COLO668 (cell line): ENCODE measurements around the gene CCDC51.
"Not testable (repeated sequence)": the region's sequence is repeated elsewhere in the genome, so short reads cannot be mapped to it uniquely, and the experiment has no call there.

Experiments
- DNase-seq: peaks from one replicate; lab custom pipeline; 2025; ENCODE audit not compliant: unreplicated experiment; lab: John Stamatoyannopoulos, UW

The CCDC51 gene

GRCh38 chr3:48465531-48466378 is 25.8 kb upstream of the CCDC51 start:
- peak; percentile 86 for DNase-seq

GRCh38 chr3:48465237-48465530 is 25.3 kb upstream of the CCDC51 start:
- no peak for DNase-seq

- DNase-seq = no peak
Observed at GRCh38 chr3:48464713-48465221, 24.8 kb upstream of the CCDC51 start.

GRCh38 chr3:48463703-48464102 is 23.8 kb upstream of the CCDC51 start:
- no peak for DNase-seq

- not testable (repeated sequence) for DNase-seq
Observed at GRCh38 chr3:48461767-48462166, 21.8 kb upstream of the CCDC51 start.

- no peak for DNase-seq
Observed at GRCh38 chr3:48460517-48460902, 20.6 kb upstream of the CCDC51 start.

GRCh38 chr3:48459773-48460516 is 20.0 kb upstream of the CCDC51 start:
- DNase-seq = no peak

GRCh38 chr3:48459331-48459730 is 19.4 kb upstream of the CCDC51 start:
- no peak for DNase-seq

GRCh38 chr3:48456456-48456855 is 16.5 kb upstream of the CCDC51 start:
- no peak for DNase-seq

GRCh38 chr3:48451270-48451669 is 11.4 kb upstream of the CCDC51 start:
- no peak for DNase-seq

GRCh38 chr3:48446425-48447193 is 6.7 kb upstream of the CCDC51 start, which contains the start of gene ATRIP:
Gene ATRIP, plus strand, starts transcription at chr3:48446737. Its CDS starts 109 bp downstream, at chr3:48446846.
- DNase-seq = peak; percentile 91

- no peak for DNase-seq
Observed at GRCh38 chr3:48446043-48446424, 6.1 kb upstream of the CCDC51 start.

- DNase-seq = no peak
Observed at GRCh38 chr3:48445277-48445882, 5.5 kb upstream of the CCDC51 start.

GRCh38 chr3:48441940-48442339 is 2.0 kb upstream of the CCDC51 start:
- DNase-seq = no peak

- DNase-seq = no peak
Observed at GRCh38 chr3:48440590-48440958, 655 bp upstream of the CCDC51 start.

- no peak for DNase-seq
Observed at GRCh38 chr3:48437812-48438211, 2.1 kb downstream of the CCDC51 start.

GRCh38 chr3:48436855-48437254 is 3.1 kb downstream of the CCDC51 start:
- DNase-seq = no peak

GRCh38 chr3:48436477-48436787 is 3.5 kb downstream of the CCDC51 start:
- DNase-seq = no peak

- DNase-seq = peak; percentile 76
Observed at GRCh38 chr3:48435774-48436476, 4.0 kb downstream of the CCDC51 start.

GRCh38 chr3:48435223-48435595 is 4.7 kb downstream of the CCDC51 start:
- no peak for DNase-seq
